MM.1S (cell line): ENCODE measurements around the gene NPHS1.

ENCODE experiments used
- DNase-seq: peaks from one replicate; pipeline ENCODE4 v3.0.0-alpha.2; 2015
- H2AFZ ChIP-seq: fragments of 300-600 bp; sonication (generic); 2 replicates; pipeline ENCODE4 v1.6.0; 2016; ENCODE audit warnings: antibody characterized with exemption, low read length
- H3F3A ChIP-seq: fragments of 300-600 bp; sonication (generic); 2 replicates; pipeline ENCODE4 v1.6.1; 2016; ENCODE audit warnings: mild to moderate bottlenecking, antibody characterized with exemption, low read length, moderate library complexity, mixed read lengths; ENCODE audit not compliant: insufficient read depth
- H3K27ac ChIP-seq: fragments of 300-600 bp; sonication (generic); 2 replicates; pipeline ENCODE4 v1.5.1; 2016; ENCODE audit warnings: mild to moderate bottlenecking, low read length
- H3K27me3 ChIP-seq: fragments of 300-600 bp; sonication (generic); replicated peaks from 2 replicates; pipeline ENCODE4 v1.6.0; 2016; ENCODE audit warnings: low read length; ENCODE audit not compliant: insufficient read depth
- H3K36me3 ChIP-seq: fragments of 300-600 bp; sonication (generic); replicated peaks from 2 replicates; pipeline ENCODE4 v1.6.1; 2016; ENCODE audit warnings: mild to moderate bottlenecking, low read length, mixed read lengths; ENCODE audit not compliant: insufficient read depth
- H3K4me1 ChIP-seq: fragments of 300-600 bp; sonication (generic); 2 replicates; pipeline ENCODE4 v1.6.1; 2016; ENCODE audit warnings: low read length, mixed read lengths
- H3K4me2 ChIP-seq: fragments of 300-600 bp; sonication (generic); 2 replicates; pipeline ENCODE4 v1.6.0; 2016; ENCODE audit warnings: low read depth, low read length
- H3K4me3 ChIP-seq: fragments of 300-600 bp; sonication (generic); 2 replicates; pipeline ENCODE4 v1.5.1; 2016; ENCODE audit warnings: low read length, mixed read lengths
- H3K79me2 ChIP-seq: fragments of 300-600 bp; sonication (generic); 2 replicates; pipeline ENCODE4 v1.6.1; 2016; ENCODE audit warnings: mixed run types, low read length, mixed read lengths
- H3K9ac ChIP-seq: fragments of 300-600 bp; sonication (generic); 2 replicates; pipeline ENCODE4 v1.6.1; 2016; ENCODE audit warnings: low read length, mixed read lengths
- H3K9me2 ChIP-seq: fragments of 300-600 bp; sonication (generic); replicated peaks from 2 replicates; pipeline ENCODE4 v1.6.1; 2016; ENCODE audit warnings: mild to moderate bottlenecking, low read length, mixed read lengths; ENCODE audit not compliant: insufficient read depth
- H3K9me3 ChIP-seq: fragments of 300-600 bp; sonication (generic); replicated peaks from 2 replicates; pipeline ENCODE4 v1.6.1; 2016; ENCODE audit warnings: mild to moderate bottlenecking, low read length, mixed read lengths; ENCODE audit not compliant: insufficient read depth
- H4K20me1 ChIP-seq: fragments of 300-600 bp; sonication (generic); 2 replicates; pipeline ENCODE4 v1.6.1; 2016; ENCODE audit warnings: mild to moderate bottlenecking, low read length, moderate library complexity, mixed read lengths; ENCODE audit not compliant: insufficient read depth
- CTCF ChIP-seq: fragments of 300-600 bp; sonication (generic); IDR thresholded peaks from 2 replicates; pipeline ENCODE4 v1.5.1; 2016; ENCODE audit warnings: antibody characterized with exemption, low read length, mixed read lengths
- EZH2 ChIP-seq: fragments of 300-600 bp; sonication (generic); optimal IDR thresholded peaks from 2 replicates; pipeline ENCODE3; 2017; ENCODE audit warnings: low read depth, mild to moderate bottlenecking, antibody characterized with exemption, low read length, mixed read lengths
- EZH2phosphoT487 ChIP-seq: fragments of 300-600 bp; sonication (generic); IDR thresholded peaks from 2 replicates; pipeline ENCODE4 v1.6.1; 2018; ENCODE audit warnings: antibody characterized with exemption, low read length

Gene NPHS1

GRCh38 chr19:35845215-35846037, 6.9 kb downstream of the NPHS1 start:
- no peaks in the 10 kb centered on the region for H3K79me2 ChIP-seq
- no peaks in the 10 kb centered on the region for H3K4me1 ChIP-seq
- H3K36me3 ChIP-seq, result no peaks in the 10 kb centered on the region
- peaks cover 91% of the 10 kb centered on the region for H3K27me3 ChIP-seq
- no peak overlapping the region for H3K4me2 ChIP-seq
- no peaks in the 10 kb centered on the region for H3K9me2 ChIP-seq
- H2AFZ ChIP-seq, result no peak overlapping the region
- no peaks in the 10 kb centered on the region for H3K9me3 ChIP-seq
- no peaks in the 10 kb centered on the region for H3F3A ChIP-seq
- no peak overlapping the region for H3K9ac ChIP-seq
- DNase-seq, result no peak
- TF ChIP-seq EZH2 (no peak), EZH2phosphoT487 (no peak), CTCF (no peak)
- H4K20me1 ChIP-seq, result no peaks in the 10 kb centered on the region
- no peak overlapping the region for H3K4me3 ChIP-seq
- no peak overlapping the region for H3K27ac ChIP-seq

GRCh38 chr19:35844482-35845214, 7.7 kb downstream of the NPHS1 start:
- no peak overlapping the region for H3K27ac ChIP-seq
- TF ChIP-seq EZH2phosphoT487 (no peak), CTCF (no peak)
- H3K9me3 ChIP-seq, result no peaks in the 10 kb centered on the region
- peaks cover 85% of the 10 kb centered on the region for H3K27me3 ChIP-seq
- no peak overlapping the region for H3K9ac ChIP-seq
- H3K36me3 ChIP-seq, result no peaks in the 10 kb centered on the region
- H3K4me3 ChIP-seq, result no peak overlapping the region
- no peak overlapping the region for H2AFZ ChIP-seq
- no peaks in the 10 kb centered on the region for H4K20me1 ChIP-seq
- DNase-seq, result no peak
- H3K4me1 ChIP-seq, result no peaks in the 10 kb centered on the region
- H3K79me2 ChIP-seq, result no peaks in the 10 kb centered on the region
- H3K4me2 ChIP-seq, result no peak overlapping the region
- H3F3A ChIP-seq, result no peaks in the 10 kb centered on the region
- H3K9me2 ChIP-seq, result no peaks in the 10 kb centered on the region

GRCh38 chr19:35843676-35844481, 8.4 kb downstream of the NPHS1 start:
- no peak for TF ChIP-seq EZH2phosphoT487
- no peak for TF ChIP-seq EZH2
- TF ChIP-seq CTCF, result no peak
- Histone ChIP-seq H3K27ac (no peak overlapping the region), H3K79me2 (no peaks in the 10 kb centered on the region), H3K36me3 (no peaks in the 10 kb centered on the region), H3F3A (no peaks in the 10 kb centered on the region), H4K20me1 (no peaks in the 10 kb centered on the region), H2AFZ (no peak overlapping the region), H3K27me3 (peaks cover 83% of the 10 kb centered on the region), H3K4me1 (no peaks in the 10 kb centered on the region), H3K4me3 (no peak overlapping the region), H3K9ac (no peak overlapping the region), H3K4me2 (no peak overlapping the region), H3K9me3 (no peaks in the 10 kb centered on the region), H3K9me2 (no peaks in the 10 kb centered on the region)
- DNase-seq, result no peak
